H1 (cell line): ENCODE data around the gene SSTR5. TPM values are rescaled to one million over a fixed set of nuclear protein-coding genes. Genes with fewer than 3 reads are reported as not detected.
A peak's percentile ranks its signal among the peaks of the same experiment; 100 is the strongest.

Experiments used
- CTCF ChIA-PET: fragments of 300-600 bp; sonication (Branson Sonifier 250); formaldehyde crosslinking; loops from one replicate; lab custom pipeline; 2021; ENCODE audit not compliant: partially characterized antibody; lab: Charles Lee
- POLR2A ChIA-PET: fragments of 300-600 bp; sonication (Branson Sonifier 250); formaldehyde crosslinking; loops from one replicate; lab custom pipeline; 2021; ENCODE audit warnings: inconsistent platforms; ENCODE audit not compliant: partially characterized antibody; lab: Charles Lee
- DNase-seq, 2 experiments: peaks; one replicate each; pipeline versions ENCODE4 v3.0.0 to v3.0.0-alpha.2; 2010 to 2022; ENCODE audit warnings: low spot score in 2 of 2, low read depth in 1 of 2, mixed read lengths in 1 of 2
- FAIRE-seq: peaks from 2 replicates; lab custom pipeline; 2011; peaks lifted over from hg19 to GRCh38; lab: Jason Lieb, UNC
- H2AFZ ChIP-seq: 2 replicates; pipeline ENCODE4 v1.8.1; 2012; ENCODE audit warnings: low read length, inconsistent platforms
- H2AK5ac ChIP-seq: 2 replicates; pipeline ENCODE4 v1.6.1; 2013; ENCODE audit warnings: low read depth, low read length
- H2BK120ac ChIP-seq: replicated peaks from 2 replicates; pipeline ENCODE3; 2013; ENCODE audit warnings: low read depth, low read length, inconsistent platforms
- H2BK12ac ChIP-seq: 2 replicates; pipeline ENCODE4 v1.6.1; 2013; ENCODE audit warnings: low read depth, low read length
- H2BK15ac ChIP-seq: 2 replicates; pipeline ENCODE4 v1.6.1; 2013; ENCODE audit warnings: low read length
- H2BK20ac ChIP-seq: 2 replicates; pipeline ENCODE4 v1.6.1; 2013; ENCODE audit warnings: low read length
- H2BK5ac ChIP-seq: 2 replicates; pipeline ENCODE4 v1.6.1; 2013; ENCODE audit warnings: low read depth, low read length
- H3K14ac ChIP-seq: 2 replicates; pipeline ENCODE4 v1.6.1; 2013; ENCODE audit warnings: inconsistent platforms; ENCODE audit not compliant: insufficient read length
- H3K18ac ChIP-seq: 2 replicates; pipeline ENCODE4 v1.6.1; 2013; ENCODE audit warnings: low read length; ENCODE audit errors: extremely low read depth
- H3K23ac ChIP-seq: 2 replicates; pipeline ENCODE4 v1.6.1; 2013; ENCODE audit warnings: inconsistent platforms; ENCODE audit not compliant: insufficient read length
- H3K23me2 ChIP-seq: 2 replicates; pipeline ENCODE4 v1.6.1; 2013; ENCODE audit warnings: low read depth, low read length
- H3K27ac ChIP-seq: 2 replicates; pipeline ENCODE4 v1.6.1; 2011; ENCODE audit warnings: low read depth, low read length, inconsistent platforms
- H3K27me3 ChIP-seq, 4 experiments: replicated peaks in 1 of 4; 1 replicate in 1 of 4; 2 replicates in 3 of 4; pipeline versions ENCODE4 v1.6.1 to v1.8.1; 2011 to 2013; ENCODE audit warnings: low read length in 3 of 4, mild to moderate bottlenecking in 3 of 4, inconsistent platforms in 2 of 4, mixed read lengths in 2 of 4, moderate library complexity in 1 of 4; ENCODE audit not compliant: control insufficient read depth in 3 of 4, insufficient read depth in 3 of 4; ENCODE audit errors: extremely low read depth in 1 of 4
- H3K36me3 ChIP-seq, 4 experiments: 2 replicates each; pipeline versions ENCODE4 v1.6.1 to v1.8.1; 2011 to 2013; ENCODE audit warnings: mild to moderate bottlenecking in 4 of 4, low read length in 3 of 4, moderate library complexity in 2 of 4, control low read depth in 1 of 4, inconsistent platforms in 1 of 4; ENCODE audit not compliant: insufficient read depth in 4 of 4, control insufficient read depth in 2 of 4
- H3K4ac ChIP-seq: replicated peaks from 2 replicates; pipeline ENCODE3; 2013; ENCODE audit warnings: low read length, low read depth, mixed read lengths, inconsistent platforms; ENCODE audit not compliant: insufficient read length
- H3K4me1 ChIP-seq, 4 experiments: replicated peaks in 1 of 4; 1 replicate in 1 of 4; 2 replicates in 3 of 4; pipeline versions ENCODE4 v1.6.1 to v1.8.1; 2011 to 2013; ENCODE audit warnings: low read length in 3 of 4, inconsistent platforms in 2 of 4, mixed read lengths in 1 of 4; ENCODE audit not compliant: insufficient read depth in 4 of 4, control insufficient read depth in 3 of 4
- H3K4me2 ChIP-seq, 2 experiments: 2 replicates each; pipeline versions ENCODE4 v1.6.1 to v1.8.1; 2011 to 2013; ENCODE audit warnings: low read depth in 2 of 2, low read length in 2 of 2, control low read depth in 1 of 2, inconsistent platforms in 1 of 2, mild to moderate bottlenecking in 1 of 2; ENCODE audit not compliant: insufficient read depth in 1 of 2
- H3K4me3 ChIP-seq, 4 experiments: fragments of 200-600, 300-600 bp in 1 of 4; sonication (generic), shearing (Covaris generic), sonication (Bioruptor Twin) in 1 of 4; 2 replicates each; pipeline versions ENCODE4 v1.5.1 to v1.8.1; 2011 to 2016; ENCODE audit warnings: low read length in 4 of 4, low read depth in 3 of 4, control low read depth in 2 of 4, inconsistent platforms in 2 of 4, mild to moderate bottlenecking in 2 of 4, mixed read lengths in 1 of 4, moderate library complexity in 1 of 4; ENCODE audit not compliant: insufficient read depth in 2 of 4; ENCODE audit errors: extremely low read depth in 1 of 4
- H3K56ac ChIP-seq: replicated peaks from 2 replicates; pipeline ENCODE3; 2013; ENCODE audit warnings: low read depth, mild to moderate bottlenecking, mixed read lengths, low read length, inconsistent platforms; ENCODE audit not compliant: insufficient read length
- H3K79me1 ChIP-seq: 2 replicates; pipeline ENCODE4 v1.6.1; 2013; ENCODE audit warnings: low read depth, low read length, control low read depth
- H3K79me2 ChIP-seq, 2 experiments: 2 replicates each; pipeline versions ENCODE4 v1.6.1 to v1.8.1; 2012 to 2013; ENCODE audit warnings: low read length in 2 of 2, mild to moderate bottlenecking in 2 of 2, inconsistent platforms in 1 of 2; ENCODE audit not compliant: insufficient read depth in 2 of 2, control insufficient read depth in 1 of 2
- H3K9ac ChIP-seq, 4 experiments: replicated peaks in 1 of 4; 1 replicate in 1 of 4; 2 replicates in 3 of 4; pipeline versions ENCODE4 v1.6.1 to v1.8.1; 2011 to 2013; ENCODE audit warnings: low read depth in 3 of 4, low read length in 3 of 4, control low read depth in 2 of 4, mild to moderate bottlenecking in 2 of 4, moderate library complexity in 2 of 4, inconsistent platforms in 1 of 4; ENCODE audit errors: extremely low read depth in 1 of 4
- H3K9me3 ChIP-seq, 2 experiments: 2 replicates each; pipeline versions ENCODE4 v1.6.1 to v1.8.1; 2012 to 2013; ENCODE audit warnings: mild to moderate bottlenecking in 2 of 2, moderate library complexity in 2 of 2, control low read depth in 1 of 2, inconsistent platforms in 1 of 2, low read depth in 1 of 2, low read length in 1 of 2, mixed read lengths in 1 of 2; ENCODE audit not compliant: insufficient read depth in 2 of 2
- H4K20me1 ChIP-seq, 2 experiments: replicated peaks in 1 of 2; 2 replicates each; pipeline versions ENCODE3 to v1.8.1; 2011 to 2013; ENCODE audit warnings: inconsistent platforms in 2 of 2, low read length in 2 of 2, mild to moderate bottlenecking in 1 of 2; ENCODE audit not compliant: insufficient read depth in 2 of 2, control insufficient read depth in 1 of 2
- H4K5ac ChIP-seq: 2 replicates; pipeline ENCODE4 v1.6.1; 2013; ENCODE audit warnings: low read length, low read depth, mixed read lengths, inconsistent platforms; ENCODE audit not compliant: insufficient read length
- H4K8ac ChIP-seq: 2 replicates; pipeline ENCODE4 v1.8.0; 2013; ENCODE audit warnings: mild to moderate bottlenecking, moderate library complexity, low read length, inconsistent platforms; ENCODE audit not compliant: insufficient read depth; ENCODE audit errors: extremely low read depth
- H4K91ac ChIP-seq: replicated peaks from 2 replicates; pipeline ENCODE3; 2013; ENCODE audit warnings: low read length, mixed read lengths, inconsistent platforms; ENCODE audit not compliant: insufficient read length
- CBX5 ChIP-seq: fragments of 300-800, 300-1000 bp; sonication (generic); IDR thresholded peaks from 2 replicates; pipeline ENCODE4 v1.7.1; 2016; ENCODE audit warnings: antibody characterized with exemption, low read length, low read depth
- CEBPB ChIP-seq: IDR thresholded peaks from 2 replicates; pipeline ENCODE4 v1.6.1; 2012; ENCODE audit warnings: low read depth, low read length
- CTBP2 ChIP-seq: IDR thresholded peaks from 2 replicates; pipeline ENCODE4 v1.7.0; 2011; ENCODE audit warnings: borderline replicate concordance, mild to moderate bottlenecking, moderate library complexity, mixed read lengths, low read length; ENCODE audit not compliant: insufficient read depth, insufficient read length
- E2F6 ChIP-seq: IDR thresholded peaks from 2 replicates; pipeline ENCODE4 v1.6.1; 2012; ENCODE audit warnings: inconsistent platforms
- JUND ChIP-seq: IDR thresholded peaks from 2 replicates; pipeline ENCODE4 v1.6.1; 2011; ENCODE audit warnings: mild to moderate bottlenecking, improper control_type of control experiment, low read length
- PHF8 ChIP-seq: fragments of 200-600 bp; sonication (generic); conservative IDR thresholded peaks from 2 replicates; pipeline ENCODE4 v1.7.1; 2012; ENCODE audit warnings: low read depth, mild to moderate bottlenecking, inconsistent platforms, low read length, moderate library complexity
- POLR2AphosphoS5 ChIP-seq: IDR thresholded peaks from 2 replicates; pipeline ENCODE4 v1.6.1; 2011; ENCODE audit warnings: low read depth, low read length
- RBBP5 ChIP-seq: IDR thresholded peaks from 2 replicates; pipeline ENCODE4 v1.7.1; 2012; ENCODE audit warnings: low read depth, mild to moderate bottlenecking, inconsistent platforms, low read length, moderate library complexity, borderline replicate concordance
- SIX5 ChIP-seq: IDR thresholded peaks from 2 replicates; pipeline ENCODE4 v1.6.1; 2011; ENCODE audit warnings: mild to moderate bottlenecking, low read depth, low read length
- TAF7 ChIP-seq: optimal IDR thresholded peaks from 2 replicates; pipeline ENCODE3; 2011; ENCODE audit warnings: low read depth, mild to moderate bottlenecking, inconsistent platforms, low read length, moderate library complexity, borderline replicate concordance
- WGBS, 2 experiments: shearing (Covaris generic) in 1 of 2; methylation state at CpG; one replicate each; pipeline versions ENCODE4 v1.1.6 to v1.1.7; 2013 to 2015; ENCODE audit warnings: low lambda C conversion rate in 2 of 2, mixed read lengths in 2 of 2, inconsistent platforms in 1 of 2, low coverage in 1 of 2, missing lambda C conversion rate in 1 of 2; ENCODE audit not compliant: insufficient replicate concordance in 2 of 2, insufficient coverage in 1 of 2, insufficient read length in 1 of 2; ENCODE audit errors: extremely low coverage in 1 of 2, missing lambda C conversion rate in 1 of 2; 5-methylcytosine and 5-hydroxymethylcytosine counted together
- polyA plus RNA-seq, 7 experiments: library from polyadenylated mRNA; depleted of rRNA in 3 of 7; stranded (reverse) in 5 of 7; unstranded in 2 of 7; fragments of >200 nt in 5 of 7; fragments of 200-250 nt in 2 of 7; gene quantifications; 1 replicate in 5 of 7; 2 replicates in 1 of 7; 4 replicates in 1 of 7; pipeline versions ENCODE4 v1.2.1 to v1.2.3, GENCODE V29; 2011 to 2013; ENCODE audit warnings: missing spikeins in 2 of 7, mixed read lengths in 2 of 7
- total RNA-seq: library from RNA; stranded (reverse); fragmentation: NEBNext Ultra II Directional; extraction: Animal tissue kit (Norgen Biotek cat#: 25700); gene quantifications from 2 replicates; pipeline ENCODE4 v1.2.1, GENCODE V29; 2021
- TF ChIP-seq, protein P1 (sequence below): IDR thresholded peaks from 2 replicates; pipeline ENCODE4 v1.6.1; 2012; ENCODE audit warnings: low read length, inconsistent platforms

The SSTR5 gene
- total and polyA plus RNA-seq, 2 of the 8 experiments (the other 6 are each of a cell fraction or from before 2014, with no cell fraction given): 0.56 to 0.60 TPM

- no peak overlapping the region for H3K4me3 ChIP-seq
- no peaks in the 10 kb centered on the region for H3K27me3 ChIP-seq
- no peak overlapping the region for H3K14ac ChIP-seq
- no peak overlapping the region for H3K18ac ChIP-seq
- H3K27ac ChIP-seq: no peak overlapping the region
- no peak overlapping the region for H2BK120ac ChIP-seq
- no peak overlapping the region for H2AFZ ChIP-seq
- H3K56ac ChIP-seq: no peak overlapping the region
- H4K20me1 ChIP-seq: peaks cover 0 to 2% of the 10 kb centered on the region in 2 experiments
- DNase-seq (no peak), FAIRE-seq (no peak)
- no peaks in the 10 kb centered on the region for H3K79me2 ChIP-seq
- no peak overlapping the region for H4K91ac ChIP-seq
- no peak overlapping the region for H2BK5ac ChIP-seq
- no peak overlapping the region for H3K23ac ChIP-seq
- H3K79me1 ChIP-seq: no peaks in the 10 kb centered on the region
- no peak overlapping the region for H2BK12ac ChIP-seq
- H3K36me3 ChIP-seq: no peaks in the 10 kb centered on the region
- H3K4me2 ChIP-seq: no peak overlapping the region
- H3K4me1 ChIP-seq: no peaks in the 10 kb centered on the region; a peak in 2 of 7 replicates
- no peak overlapping the region for H3K4ac ChIP-seq
- ChIA-PET CTCF (interaction anchor here (1.3 kb wide), 1 partner anchor 22 kb away, joined by 3 read pairs; no protein-coding TSS in a partner anchor), POLR2A (no interaction called here)
- H2AK5ac ChIP-seq: no peak overlapping the region
- H3K23me2 ChIP-seq: no peaks in the 10 kb centered on the region
- 93% methylated on average over 19 of the region's 22 CpGs; no CpG with 5 or more reads in 1 of the 2 experiments for WGBS, 2 experiments
- H2BK20ac ChIP-seq: no peak overlapping the region
- H4K8ac ChIP-seq: peak overlapping the region; percentile 16; the same call in 1 of the 2 replicates
- no peak overlapping the region for H2BK15ac ChIP-seq
- H3K9me3 ChIP-seq: peaks cover 4 to 7% of the 10 kb centered on the region in 2 experiments; a peak in 3 of 4 replicates
- no peak overlapping the region for H3K9ac ChIP-seq
- H4K5ac ChIP-seq: no peak overlapping the region
- TF ChIP-seq TAF7: no peak
- TF ChIP-seq, protein P1, sequence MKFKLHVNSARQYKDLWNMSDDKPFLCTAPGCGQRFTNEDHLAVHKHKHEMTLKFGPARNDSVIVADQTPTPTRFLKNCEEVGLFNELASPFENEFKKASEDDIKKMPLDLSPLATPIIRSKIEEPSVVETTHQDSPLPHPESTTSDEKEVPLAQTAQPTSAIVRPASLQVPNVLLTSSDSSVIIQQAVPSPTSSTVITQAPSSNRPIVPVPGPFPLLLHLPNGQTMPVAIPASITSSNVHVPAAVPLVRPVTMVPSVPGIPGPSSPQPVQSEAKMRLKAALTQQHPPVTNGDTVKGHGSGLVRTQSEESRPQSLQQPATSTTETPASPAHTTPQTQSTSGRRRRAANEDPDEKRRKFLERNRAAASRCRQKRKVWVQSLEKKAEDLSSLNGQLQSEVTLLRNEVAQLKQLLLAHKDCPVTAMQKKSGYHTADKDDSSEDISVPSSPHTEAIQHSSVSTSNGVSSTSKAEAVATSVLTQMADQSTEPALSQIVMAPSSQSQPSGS: no peak
- no peak for TF ChIP-seq CTBP2
- no peak for TF ChIP-seq E2F6
- no peak for TF ChIP-seq POLR2AphosphoS5
- no peak for TF ChIP-seq CEBPB
- no peak for TF ChIP-seq JUND
- no peak for TF ChIP-seq PHF8
- TF ChIP-seq SIX5: no peak
- TF ChIP-seq CBX5: no peak
- TF ChIP-seq RBBP5: no peak
Observed at GRCh38 chr16:1081734-1082265, 9.3 kb downstream of the SSTR5 start.
